H1 (cell line): ENCODE measurements around the gene NAV3. TPM values are rescaled to one million over a fixed set of nuclear protein-coding genes. Genes with fewer than 3 reads are reported as not detected.

Experiments
- CTCF ChIA-PET: fragments of 300-600 bp; sonication (Branson Sonifier 250); formaldehyde crosslinking; loops from one replicate; lab custom pipeline; 2021; ENCODE audit not compliant: partially characterized antibody; lab: Charles Lee
- POLR2A ChIA-PET: fragments of 300-600 bp; sonication (Branson Sonifier 250); formaldehyde crosslinking; loops from one replicate; lab custom pipeline; 2021; ENCODE audit warnings: inconsistent platforms; ENCODE audit not compliant: partially characterized antibody; lab: Charles Lee
- DNase-seq, 2 experiments: peaks; one replicate each; pipeline versions ENCODE4 v3.0.0 to v3.0.0-alpha.2; 2010 to 2022; ENCODE audit warnings: low spot score in 2 of 2, low read depth in 1 of 2, mixed read lengths in 1 of 2
- FAIRE-seq: peaks from 2 replicates; lab custom pipeline; 2011; peaks lifted over from hg19 to GRCh38; lab: Jason Lieb, UNC
- H2AFZ ChIP-seq: 2 replicates; pipeline ENCODE4 v1.8.1; 2012; ENCODE audit warnings: low read length, inconsistent platforms
- H2AK5ac ChIP-seq: 2 replicates; pipeline ENCODE4 v1.6.1; 2013; ENCODE audit warnings: low read depth, low read length
- H2BK120ac ChIP-seq: replicated peaks from 2 replicates; pipeline ENCODE3; 2013; ENCODE audit warnings: low read depth, low read length, inconsistent platforms
- H2BK12ac ChIP-seq: 2 replicates; pipeline ENCODE4 v1.6.1; 2013; ENCODE audit warnings: low read depth, low read length
- H2BK15ac ChIP-seq: 2 replicates; pipeline ENCODE4 v1.6.1; 2013; ENCODE audit warnings: low read length
- H2BK20ac ChIP-seq: 2 replicates; pipeline ENCODE4 v1.6.1; 2013; ENCODE audit warnings: low read length
- H2BK5ac ChIP-seq: 2 replicates; pipeline ENCODE4 v1.6.1; 2013; ENCODE audit warnings: low read depth, low read length
- H3K14ac ChIP-seq: 2 replicates; pipeline ENCODE4 v1.6.1; 2013; ENCODE audit warnings: inconsistent platforms; ENCODE audit not compliant: insufficient read length
- H3K18ac ChIP-seq: 2 replicates; pipeline ENCODE4 v1.6.1; 2013; ENCODE audit warnings: low read length; ENCODE audit errors: extremely low read depth
- H3K23ac ChIP-seq: 2 replicates; pipeline ENCODE4 v1.6.1; 2013; ENCODE audit warnings: inconsistent platforms; ENCODE audit not compliant: insufficient read length
- H3K23me2 ChIP-seq: 2 replicates; pipeline ENCODE4 v1.6.1; 2013; ENCODE audit warnings: low read depth, low read length
- H3K27ac ChIP-seq: 2 replicates; pipeline ENCODE4 v1.6.1; 2011; ENCODE audit warnings: low read depth, low read length, inconsistent platforms
- H3K27me3 ChIP-seq, 4 experiments: replicated peaks in 1 of 4; 1 replicate in 1 of 4; 2 replicates in 3 of 4; pipeline versions ENCODE4 v1.6.1 to v1.8.1; 2011 to 2013; ENCODE audit warnings: low read length in 3 of 4, mild to moderate bottlenecking in 3 of 4, inconsistent platforms in 2 of 4, mixed read lengths in 2 of 4, moderate library complexity in 1 of 4; ENCODE audit not compliant: control insufficient read depth in 3 of 4, insufficient read depth in 3 of 4; ENCODE audit errors: extremely low read depth in 1 of 4
- H3K36me3 ChIP-seq, 4 experiments: 2 replicates each; pipeline versions ENCODE4 v1.6.1 to v1.8.1; 2011 to 2013; ENCODE audit warnings: mild to moderate bottlenecking in 4 of 4, low read length in 3 of 4, moderate library complexity in 2 of 4, control low read depth in 1 of 4, inconsistent platforms in 1 of 4; ENCODE audit not compliant: insufficient read depth in 4 of 4, control insufficient read depth in 2 of 4
- H3K4ac ChIP-seq: replicated peaks from 2 replicates; pipeline ENCODE3; 2013; ENCODE audit warnings: low read length, low read depth, mixed read lengths, inconsistent platforms; ENCODE audit not compliant: insufficient read length
- H3K4me1 ChIP-seq, 4 experiments: replicated peaks in 1 of 4; 1 replicate in 1 of 4; 2 replicates in 3 of 4; pipeline versions ENCODE4 v1.6.1 to v1.8.1; 2011 to 2013; ENCODE audit warnings: low read length in 3 of 4, inconsistent platforms in 2 of 4, mixed read lengths in 1 of 4; ENCODE audit not compliant: insufficient read depth in 4 of 4, control insufficient read depth in 3 of 4
- H3K4me2 ChIP-seq, 2 experiments: 2 replicates each; pipeline versions ENCODE4 v1.6.1 to v1.8.1; 2011 to 2013; ENCODE audit warnings: low read depth in 2 of 2, low read length in 2 of 2, control low read depth in 1 of 2, inconsistent platforms in 1 of 2, mild to moderate bottlenecking in 1 of 2; ENCODE audit not compliant: insufficient read depth in 1 of 2
- H3K4me3 ChIP-seq, 4 experiments: fragments of 200-600, 300-600 bp in 1 of 4; sonication (generic), shearing (Covaris generic), sonication (Bioruptor Twin) in 1 of 4; 2 replicates each; pipeline versions ENCODE4 v1.5.1 to v1.8.1; 2011 to 2016; ENCODE audit warnings: low read length in 4 of 4, low read depth in 3 of 4, control low read depth in 2 of 4, inconsistent platforms in 2 of 4, mild to moderate bottlenecking in 2 of 4, mixed read lengths in 1 of 4, moderate library complexity in 1 of 4; ENCODE audit not compliant: insufficient read depth in 2 of 4; ENCODE audit errors: extremely low read depth in 1 of 4
- H3K56ac ChIP-seq: replicated peaks from 2 replicates; pipeline ENCODE3; 2013; ENCODE audit warnings: low read depth, mild to moderate bottlenecking, mixed read lengths, low read length, inconsistent platforms; ENCODE audit not compliant: insufficient read length
- H3K79me1 ChIP-seq: 2 replicates; pipeline ENCODE4 v1.6.1; 2013; ENCODE audit warnings: low read depth, low read length, control low read depth
- H3K79me2 ChIP-seq, 2 experiments: 2 replicates each; pipeline versions ENCODE4 v1.6.1 to v1.8.1; 2012 to 2013; ENCODE audit warnings: low read length in 2 of 2, mild to moderate bottlenecking in 2 of 2, inconsistent platforms in 1 of 2; ENCODE audit not compliant: insufficient read depth in 2 of 2, control insufficient read depth in 1 of 2
- H3K9ac ChIP-seq, 4 experiments: replicated peaks in 1 of 4; 1 replicate in 1 of 4; 2 replicates in 3 of 4; pipeline versions ENCODE4 v1.6.1 to v1.8.1; 2011 to 2013; ENCODE audit warnings: low read depth in 3 of 4, low read length in 3 of 4, control low read depth in 2 of 4, mild to moderate bottlenecking in 2 of 4, moderate library complexity in 2 of 4, inconsistent platforms in 1 of 4; ENCODE audit errors: extremely low read depth in 1 of 4
- H3K9me3 ChIP-seq, 2 experiments: 2 replicates each; pipeline versions ENCODE4 v1.6.1 to v1.8.1; 2012 to 2013; ENCODE audit warnings: mild to moderate bottlenecking in 2 of 2, moderate library complexity in 2 of 2, control low read depth in 1 of 2, inconsistent platforms in 1 of 2, low read depth in 1 of 2, low read length in 1 of 2, mixed read lengths in 1 of 2; ENCODE audit not compliant: insufficient read depth in 2 of 2
- H4K20me1 ChIP-seq, 2 experiments: replicated peaks in 1 of 2; 2 replicates each; pipeline versions ENCODE3 to v1.8.1; 2011 to 2013; ENCODE audit warnings: inconsistent platforms in 2 of 2, low read length in 2 of 2, mild to moderate bottlenecking in 1 of 2; ENCODE audit not compliant: insufficient read depth in 2 of 2, control insufficient read depth in 1 of 2
- H4K5ac ChIP-seq: 2 replicates; pipeline ENCODE4 v1.6.1; 2013; ENCODE audit warnings: low read length, low read depth, mixed read lengths, inconsistent platforms; ENCODE audit not compliant: insufficient read length
- H4K8ac ChIP-seq: 2 replicates; pipeline ENCODE4 v1.8.0; 2013; ENCODE audit warnings: mild to moderate bottlenecking, moderate library complexity, low read length, inconsistent platforms; ENCODE audit not compliant: insufficient read depth; ENCODE audit errors: extremely low read depth
- H4K91ac ChIP-seq: replicated peaks from 2 replicates; pipeline ENCODE3; 2013; ENCODE audit warnings: low read length, mixed read lengths, inconsistent platforms; ENCODE audit not compliant: insufficient read length
- CBX5 ChIP-seq: fragments of 300-800, 300-1000 bp; sonication (generic); IDR thresholded peaks from 2 replicates; pipeline ENCODE4 v1.7.1; 2016; ENCODE audit warnings: antibody characterized with exemption, low read length, low read depth
- CBX8 ChIP-seq: fragments of 300-800, 300-1000 bp; sonication (generic); IDR thresholded peaks from 2 replicates; pipeline ENCODE4 v1.7.1; 2016; ENCODE audit warnings: low read depth, low read length, borderline replicate concordance
- CEBPB ChIP-seq: IDR thresholded peaks from 2 replicates; pipeline ENCODE4 v1.6.1; 2012; ENCODE audit warnings: low read depth, low read length
- PHF8 ChIP-seq: fragments of 200-600 bp; sonication (generic); conservative IDR thresholded peaks from 2 replicates; pipeline ENCODE4 v1.7.1; 2012; ENCODE audit warnings: low read depth, mild to moderate bottlenecking, inconsistent platforms, low read length, moderate library complexity
- RBBP5 ChIP-seq: IDR thresholded peaks from 2 replicates; pipeline ENCODE4 v1.7.1; 2012; ENCODE audit warnings: low read depth, mild to moderate bottlenecking, inconsistent platforms, low read length, moderate library complexity, borderline replicate concordance
- SP2 ChIP-seq: IDR thresholded peaks from 2 replicates; pipeline ENCODE4 v1.6.1; 2012; ENCODE audit warnings: mild to moderate bottlenecking, low read length, inconsistent platforms
- YY1 ChIP-seq: IDR thresholded peaks from 2 replicates; pipeline ENCODE4 v1.6.1; 2011; ENCODE audit warnings: low read depth, mild to moderate bottlenecking, low read length
- WGBS, 2 experiments: shearing (Covaris generic) in 1 of 2; methylation state at CpG; one replicate each; pipeline versions ENCODE4 v1.1.6 to v1.1.7; 2013 to 2015; ENCODE audit warnings: low lambda C conversion rate in 2 of 2, mixed read lengths in 2 of 2, inconsistent platforms in 1 of 2, low coverage in 1 of 2, missing lambda C conversion rate in 1 of 2; ENCODE audit not compliant: insufficient replicate concordance in 2 of 2, insufficient coverage in 1 of 2, insufficient read length in 1 of 2; ENCODE audit errors: extremely low coverage in 1 of 2, missing lambda C conversion rate in 1 of 2; 5-methylcytosine and 5-hydroxymethylcytosine counted together
- polyA plus RNA-seq, 7 experiments: library from polyadenylated mRNA; depleted of rRNA in 3 of 7; stranded (reverse) in 5 of 7; unstranded in 2 of 7; fragments of >200 nt in 5 of 7; fragments of 200-250 nt in 2 of 7; gene quantifications; 1 replicate in 5 of 7; 2 replicates in 1 of 7; 4 replicates in 1 of 7; pipeline versions ENCODE4 v1.2.1 to v1.2.3, GENCODE V29; 2011 to 2013; ENCODE audit warnings: missing spikeins in 2 of 7, mixed read lengths in 2 of 7
- total RNA-seq: library from RNA; stranded (reverse); fragmentation: NEBNext Ultra II Directional; extraction: Animal tissue kit (Norgen Biotek cat#: 25700); gene quantifications from 2 replicates; pipeline ENCODE4 v1.2.1, GENCODE V29; 2021
- TF ChIP-seq, protein P1 (sequence below): IDR thresholded peaks from 2 replicates; pipeline ENCODE4 v1.6.1; 2011; ENCODE audit warnings: low read length, improper control_type of control experiment

NAV3 gene
- total and polyA plus RNA-seq, 2 of the 8 experiments (the other 6 are each of a cell fraction or from before 2014, with no cell fraction given): 0.47 to 5.0 TPM

DNA sequence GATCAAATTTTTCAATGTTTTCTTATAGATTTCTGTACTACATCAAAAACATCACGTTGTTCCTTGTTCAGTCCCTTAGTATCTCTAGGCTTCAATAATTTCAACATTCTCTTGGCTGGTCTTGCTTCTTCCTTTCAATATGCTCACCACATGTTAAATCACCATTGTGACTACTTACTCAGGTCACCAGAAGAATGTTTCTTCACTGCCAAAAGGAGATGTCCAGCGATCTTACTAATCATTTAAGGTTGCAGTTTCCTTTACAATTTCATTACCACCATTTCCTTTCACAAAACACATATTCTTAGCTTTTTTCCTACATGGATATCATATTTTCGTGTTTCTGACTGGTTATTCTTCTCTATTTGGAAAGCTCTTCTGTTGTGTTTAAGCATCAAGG is 363.8 kb downstream of the NAV3 start:
- H3K14ac ChIP-seq: no peak overlapping the region
- no peaks in the 10 kb centered on the region for H3K27me3 ChIP-seq
- 73% methylated on average over 3 of the region's 3 CpGs; no CpG with 5 or more reads in 1 of the 2 experiments for WGBS, 2 experiments
- H2AFZ ChIP-seq: no peak overlapping the region
- no peak overlapping the region for H2AK5ac ChIP-seq
- no peak overlapping the region for H3K23ac ChIP-seq
- H3K18ac ChIP-seq: no peak overlapping the region
- no peaks in the 10 kb centered on the region for H3K9me3 ChIP-seq
- no peak overlapping the region for H3K9ac ChIP-seq
- H2BK12ac ChIP-seq: no peak overlapping the region
- no peak overlapping the region for H3K4ac ChIP-seq
- H4K8ac ChIP-seq: no peak overlapping the region
- no peak overlapping the region for H2BK15ac ChIP-seq
- no peak for DNase-seq
- H3K4me2 ChIP-seq: no peak overlapping the region
- H3K27ac ChIP-seq: no peak overlapping the region
- no peaks in the 10 kb centered on the region; a peak in 1 of 8 replicates for H3K36me3 ChIP-seq
- H4K5ac ChIP-seq: no peak overlapping the region
- H3K4me3 ChIP-seq: no peak overlapping the region
- H3K79me2 ChIP-seq: no peaks in the 10 kb centered on the region
- no peak overlapping the region for H4K91ac ChIP-seq
- no peak overlapping the region for H2BK20ac ChIP-seq
- TF ChIP-seq YY1 (no peak), PHF8 (no peak), CBX5 (no peak), RBBP5 (no peak), CEBPB (no peak), SP2 (no peak), CBX8 (no peak)
- TF ChIP-seq, protein P1, sequence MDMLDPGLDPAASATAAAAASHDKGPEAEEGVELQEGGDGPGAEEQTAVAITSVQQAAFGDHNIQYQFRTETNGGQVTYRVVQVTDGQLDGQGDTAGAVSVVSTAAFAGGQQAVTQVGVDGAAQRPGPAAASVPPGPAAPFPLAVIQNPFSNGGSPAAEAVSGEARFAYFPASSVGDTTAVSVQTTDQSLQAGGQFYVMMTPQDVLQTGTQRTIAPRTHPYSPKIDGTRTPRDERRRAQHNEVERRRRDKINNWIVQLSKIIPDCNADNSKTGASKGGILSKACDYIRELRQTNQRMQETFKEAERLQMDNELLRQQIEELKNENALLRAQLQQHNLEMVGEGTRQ: no peak
- no peaks in the 10 kb centered on the region for H3K79me1 ChIP-seq
- no peak for FAIRE-seq
- H3K23me2 ChIP-seq: no peaks in the 10 kb centered on the region
- H3K56ac ChIP-seq: no peak overlapping the region
- H2BK5ac ChIP-seq: no peak overlapping the region
- ChIA-PET POLR2A (no interaction called here), CTCF (interaction anchor here (1.7 kb wide), 1 partner anchor 9 kb away, joined by 4 read pairs; no protein-coding TSS in a partner anchor)
- no peaks in the 10 kb centered on the region for H3K4me1 ChIP-seq
- no peaks in the 10 kb centered on the region for H4K20me1 ChIP-seq
- no peak overlapping the region for H2BK120ac ChIP-seq
